ENCODE results near the gene NKX2-4.

NKX2-4 gene

GRCh38 chr20:21360705-21361104 is 36.6 kb downstream of the NKX2-4 start:
- DNase-seq (ENCODE audit: low read depth, low spot score) = no peak

GRCh38 chr20:21358737-21359136 is 38.6 kb downstream of the NKX2-4 start:
- DNase-seq (ENCODE audit: low read depth, low spot score) = no peak

GRCh38 chr20:21357844-21358243 is 39.5 kb downstream of the NKX2-4 start:
- no peak for DNase-seq (ENCODE audit: low read depth, low spot score)

GRCh38 chr20:21356386-21356785 is 40.9 kb downstream of the NKX2-4 start:
- no peak for DNase-seq (ENCODE audit: low read depth, low spot score)

- no peak for DNase-seq (ENCODE audit: low read depth, low spot score)
These were observed 41.3 kb downstream of the NKX2-4 start for GRCh38 chr20:21355981-21356380.

GRCh38 chr20:21353236-21353635 is 44.1 kb downstream of the NKX2-4 start:
- no peak for DNase-seq (ENCODE audit: low read depth, low spot score)

- DNase-seq (ENCODE audit: low read depth, low spot score) = no peak
These were observed 44.6 kb downstream of the NKX2-4 start for GRCh38 chr20:21352703-21353102.

All from iPS DF 19.7 (cell line).